Measurements from ENCODE around the gene ZNF12.

DNA sequence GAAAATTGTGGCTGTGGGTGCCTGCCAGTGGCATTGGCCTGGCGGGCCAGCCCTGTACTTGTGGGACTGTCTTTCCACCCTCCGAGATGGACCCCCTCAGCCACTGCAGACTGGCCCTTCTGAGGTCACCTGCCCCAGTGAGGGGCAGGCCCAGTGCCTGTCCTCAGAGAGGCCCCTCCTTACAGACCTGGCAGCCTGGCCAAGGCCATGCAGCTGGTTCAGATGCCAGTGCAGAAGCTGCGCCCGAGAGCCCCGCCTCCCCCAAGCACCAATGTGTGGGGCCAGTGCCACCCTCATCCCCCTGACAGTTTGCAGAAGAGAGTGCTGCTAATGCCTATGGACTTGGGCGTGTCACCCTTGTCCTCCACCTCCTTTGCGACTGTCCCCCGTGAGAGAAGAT lies 59.7 kb downstream of the ZNF12 start:
- TF ChIP-seq CTCF (IDR thresholded peaks at IDR 0.05) (no peak), POLR2A (IDR thresholded peaks at IDR 0.05) (no peak)
